Fibroblast of lung (primary cell): ENCODE measurements around the gene MIOS. TPM values are rescaled to one million over a fixed set of nuclear protein-coding genes. Genes with fewer than 3 reads are reported as not detected.

Source experiments
- DNase-seq, 2 donors: peaks; one replicate each; pipeline versions ENCODE4 v3.0.0 to v3.0.0-alpha.2; 2010; ENCODE audit warnings: low read depth in 2 of 2
- H2AFZ ChIP-seq: 2 replicates; pipeline ENCODE4 v1.5.1; 2012; ENCODE audit warnings: low read length, control low read depth, inconsistent platforms
- H3K27ac ChIP-seq: 2 replicates; pipeline ENCODE4 v1.5.1; 2011; ENCODE audit warnings: low read length, control low read depth; ENCODE audit not compliant: insufficient read depth
- H3K27me3 ChIP-seq: 2 replicates; pipeline ENCODE4 v1.5.1; 2011; ENCODE audit warnings: mild to moderate bottlenecking, low read length; ENCODE audit not compliant: control insufficient read depth, insufficient read depth
- H3K36me3 ChIP-seq: 2 replicates; pipeline ENCODE4 v1.5.1; 2011; ENCODE audit warnings: low read length; ENCODE audit not compliant: control insufficient read depth, insufficient read depth
- H3K4me1 ChIP-seq: 2 replicates; pipeline ENCODE4 v1.5.1; 2011; ENCODE audit warnings: low read length; ENCODE audit not compliant: control insufficient read depth, insufficient read depth; ENCODE audit errors: extremely low read depth
- H3K4me2 ChIP-seq: 2 replicates; pipeline ENCODE4 v1.5.1; 2011; ENCODE audit warnings: low read length, control low read depth; ENCODE audit not compliant: insufficient read depth; ENCODE audit errors: extremely low read depth
- H3K4me3 ChIP-seq, 4 experiments: fragments of 200-600 bp in 1 of 4; sonication (generic) in 1 of 4; replicated peaks in 1 of 4; 2 replicates each; pipeline ENCODE4 v1.5.1; 2011 to 2016; ENCODE audit warnings: low read length in 4 of 4, low read depth in 3 of 4, mild to moderate bottlenecking in 3 of 4, control low read depth in 2 of 4, inconsistent platforms in 1 of 4, mixed read lengths in 1 of 4; ENCODE audit not compliant: insufficient read depth in 1 of 4; ENCODE audit errors: control extremely low read depth in 1 of 4
- H3K79me2 ChIP-seq: 2 replicates; pipeline ENCODE4 v1.5.1; 2012; ENCODE audit warnings: mild to moderate bottlenecking, low read length, inconsistent platforms; ENCODE audit not compliant: control insufficient read depth, insufficient read depth
- H3K9ac ChIP-seq: 2 replicates; pipeline ENCODE4 v1.5.1; 2011; ENCODE audit warnings: mild to moderate bottlenecking, low read length, control low read depth; ENCODE audit not compliant: insufficient read depth
- H3K9me3 ChIP-seq: 2 replicates; pipeline ENCODE4 v1.5.1; 2012; ENCODE audit warnings: low read depth, low read length; ENCODE audit not compliant: control insufficient read depth, insufficient read depth
- H4K20me1 ChIP-seq: 2 replicates; pipeline ENCODE4 v1.5.1; 2011; ENCODE audit warnings: low read length; ENCODE audit not compliant: control insufficient read depth, insufficient read depth; ENCODE audit errors: extremely low read depth
- CTCF ChIP-seq, 2 donors: IDR thresholded peaks in 1 of 2; conservative IDR thresholded peaks in 1 of 2; 1 replicate in 1 of 2; 2 replicates in 1 of 2; pipeline ENCODE4 v1.5.1; 2011 to 2012; ENCODE audit warnings: low read length in 2 of 2, control low read depth in 1 of 2, inconsistent platforms in 1 of 2, low read depth in 1 of 2, mild to moderate bottlenecking in 1 of 2
- EZH2 ChIP-seq: IDR thresholded peaks from 2 replicates; pipeline ENCODE4 v1.5.1; 2012; ENCODE audit warnings: low read length, control low read depth, mild to moderate bottlenecking; ENCODE audit errors: missing control alignments
- polyA plus RNA-seq, 2 donors: library from polyadenylated mRNA; depleted of rRNA in 1 of 2; stranded (reverse) in 1 of 2; unstranded in 1 of 2; fragments of >200 nt; gene quantifications; 2 replicates each; pipeline ENCODE4 v1.2.1, GENCODE V29; 2011 to 2012; ENCODE audit warnings: missing spikeins in 1 of 2
- total RNA-seq: library from RNA; depleted of rRNA; stranded (reverse); fragments of >200 nt; gene quantifications from 2 replicates; pipeline ENCODE4 v1.2.1, GENCODE V29; 2014

Gene MIOS
- total and polyA plus RNA-seq, 2 donors (not counting 1 experiment from before 2014, with no cell fraction given) = 16.4 to 30.9 TPM

GRCh38 chr7:7519528-7519927, 47.2 kb upstream of the MIOS start:
- Histone ChIP-seq H3K79me2 (no peaks in the 10 kb centered on the region), H2AFZ (no peak overlapping the region), H3K4me2 (no peak overlapping the region), H4K20me1 (no peaks in the 10 kb centered on the region), H3K27me3 (no peaks in the 10 kb centered on the region), H3K9ac (no peak overlapping the region), H3K27ac (no peak overlapping the region), H3K4me3 (no peak overlapping the region), H3K9me3 (no peaks in the 10 kb centered on the region), H3K36me3 (no peaks in the 10 kb centered on the region), H3K4me1 (no peaks in the 10 kb centered on the region)
- DNase-seq = no peak
- TF ChIP-seq CTCF (conservative IDR thresholded peaks at IDR 0.05 in 1 of 2, IDR thresholded peaks at IDR 0.05 in 1 of 2; ENCODE audit: low read depth in 1 of 2, low read length in 2 of 2) = no peak
- TF ChIP-seq EZH2 = no peak

- Histone ChIP-seq H3K4me2 (no peak overlapping the region), H3K4me3 (no peak overlapping the region), H3K36me3 (no peaks in the 10 kb centered on the region), H3K79me2 (no peaks in the 10 kb centered on the region), H3K9me3 (no peaks in the 10 kb centered on the region), H3K4me1 (no peaks in the 10 kb centered on the region), H3K27me3 (no peaks in the 10 kb centered on the region), H3K9ac (no peak overlapping the region), H3K27ac (no peak overlapping the region), H2AFZ (peak overlapping the region; percentile 27), H4K20me1 (no peaks in the 10 kb centered on the region)
- no peak for DNase-seq
- no peak for TF ChIP-seq EZH2
- TF ChIP-seq CTCF (conservative IDR thresholded peaks at IDR 0.05 in 1 of 2, IDR thresholded peaks at IDR 0.05 in 1 of 2; ENCODE audit: low read depth in 1 of 2, low read length in 2 of 2) = no peak
Measured at GRCh38 chr7:7521259-7521658, 45.4 kb upstream of the MIOS start.

- Histone ChIP-seq H3K36me3 (no peaks in the 10 kb centered on the region), H3K9ac (no peak overlapping the region), H3K27ac (no peak overlapping the region), H3K79me2 (no peaks in the 10 kb centered on the region), H3K4me2 (no peak overlapping the region), H3K4me3 (no peak overlapping the region), H3K4me1 (no peaks in the 10 kb centered on the region), H2AFZ (no peak overlapping the region), H4K20me1 (no peaks in the 10 kb centered on the region), H3K27me3 (no peaks in the 10 kb centered on the region), H3K9me3 (no peaks in the 10 kb centered on the region)
- TF ChIP-seq EZH2 = no peak
- no peak for TF ChIP-seq CTCF (conservative IDR thresholded peaks at IDR 0.05 in 1 of 2, IDR thresholded peaks at IDR 0.05 in 1 of 2; ENCODE audit: low read depth in 1 of 2, low read length in 2 of 2)
- peak in 1 of 2 donors; percentile 30 for DNase-seq
Measured at GRCh38 chr7:7522421-7522820, 44.3 kb upstream of the MIOS start.
